ENCODE data around the gene CLN5. TPM values are rescaled to one million over a fixed set of nuclear protein-coding genes. Genes with fewer than 3 reads are reported as not detected.
A peak's percentile ranks its signal among the peaks of the same experiment; 100 is the strongest.

CLN5 gene
- total and polyA plus RNA-seq, 2 of the 4 experiments (the other 2 are of a cell fraction), result 11.3 to 15.1 TPM

- no peak for TF ChIP-seq MAZ (IDR thresholded peaks at IDR 0.05; ENCODE audit: borderline replicate concordance, low read depth, low read length)
Observed at GRCh38 chr13:76943646-76944045, 48.2 kb upstream of the CLN5 start (continued).

GRCh38 chr13:76944456-76944855 lies 47.4 kb upstream of the CLN5 start:
- DNase-seq, result peak; percentile 68
- Histone ChIP-seq H3K27me3 (ENCODE audit: control insufficient read depth, insufficient read depth, low read length) (no peaks in the 10 kb centered on the region; the same call in 1 of the 2 replicates), H3K27ac (ENCODE audit: insufficient read depth, low read length) (no peak overlapping the region), H2AK5ac (ENCODE audit: low read depth, low read length) (no peak overlapping the region), H4K91ac (ENCODE audit: insufficient read depth, low read depth, low read length) (no peak overlapping the region), H3K36me3 (ENCODE audit: control insufficient read depth, insufficient read depth, low read length) (no peaks in the 10 kb centered on the region), H3K18ac (ENCODE audit: low read depth, low read length) (no peak overlapping the region), H3K9ac (ENCODE audit: low read depth, low read length) (no peak overlapping the region), H3K4me2 (ENCODE audit: low read depth, low read length) (no peak overlapping the region), H3K14ac (replicated peaks; ENCODE audit: low read depth, low read length) (no peak overlapping the region), H2AK9ac (replicated peaks; ENCODE audit: low read depth, low read length, poor library complexity) (no peak overlapping the region), H3K79me1 (ENCODE audit: low read depth in 1 of 2, low read length in 2 of 2) (no peaks in the 10 kb centered on the region), H3K9me1 (ENCODE audit: insufficient read depth, low read length) (0 out of 2 replicates have a peak, but pooled peaks cover 2% of the 10 kb centered on the region), H2BK20ac (ENCODE audit: low read depth, low read length) (no peak overlapping the region), H3K9me3 (ENCODE audit: control insufficient read depth, insufficient read depth, low read length) (no peaks in the 10 kb centered on the region), H2BK5ac (ENCODE audit: low read depth, low read length, poor library complexity, severe bottlenecking) (no peak overlapping the region), H2BK15ac (ENCODE audit: low read depth, low read length) (no peak overlapping the region), H3K4me3 (ENCODE audit: insufficient read depth, low read depth, low read length) (no peak overlapping the region), H2BK120ac (ENCODE audit: low read depth, low read length) (no peak overlapping the region), H3K23ac (ENCODE audit: low read depth, low read length) (no peak overlapping the region), H3K4me1 (ENCODE audit: control insufficient read depth, insufficient read depth, low read length) (no peaks in the 10 kb centered on the region), H2AFZ (replicated peaks; ENCODE audit: low read length, poor library complexity) (no peak overlapping the region), H4K20me1 (ENCODE audit: insufficient read depth, low read length) (no peaks in the 10 kb centered on the region), H4K8ac (ENCODE audit: low read depth in 2 of 2, low read length in 2 of 2) (no peak overlapping the region), H3K56ac (ENCODE audit: extremely low read depth, insufficient read depth, low read length) (no peak overlapping the region), H4K5ac (ENCODE audit: low read depth, low read length) (no peak overlapping the region), H3K4ac (ENCODE audit: low read depth, low read length) (no peak overlapping the region)
- intact Hi-C loops (cut with micrococcal nuclease) (no loop called here), dilution Hi-C loops (cut with HindIII; ENCODE audit: low sequenced_read_pairs, unreplicated experiment) (no loop called here), in situ Hi-C loops (cut with MboI; ENCODE audit: low sequenced_read_pairs) (no loop called here)
- ChIA-PET CTCF (no interaction called here), POLR2A (ENCODE audit: unreplicated experiment) (no interaction called here)
- WGBS, 2 experiments (ENCODE audit: extremely low coverage in 2 of 2, insufficient read length in 1 of 2), result 80% methylated on average over 1 of the region's 4 CpGs; no CpG with 5 or more reads in 1 of the 2 experiments
- ATAC-seq (ENCODE audit: low read depth), result 0 out of 2 replicates have a peak, but pooled peaks have one; percentile 17
- no TSS peak for BruUV-seq (replicated peaks)
- TF ChIP-seq CEBPB (IDR thresholded peaks at IDR 0.05; ENCODE audit: low read depth, low read length) (peak; percentile 97), MAFK (IDR thresholded peaks at IDR 0.05; ENCODE audit: low read depth, low read length) (no peak), FOS (IDR thresholded peaks at IDR 0.05; ENCODE audit: low read depth, low read length) (peak; percentile 45; the same call in 1 of the 2 replicates)
